HG03159 (cell line): ENCODE measurements around the gene TTC34.
"Not testable (repeated sequence)": the region's sequence is repeated elsewhere in the genome, so short reads cannot be mapped to it uniquely, and the experiment has no call there.

Experiments
- ATAC-seq: cut with Tn5 transposase; IDR thresholded peaks from one replicate; pipeline ENCODE4 v1.9.1; 2021; ENCODE audit warnings: mild to moderate bottlenecking, moderate library complexity; ENCODE audit not compliant: unreplicated experiment

Gene TTC34

GRCh38 chr1:2778220-2778592 lies 23.3 kb downstream of the TTC34 start:
- ATAC-seq: no peak

- no peak for ATAC-seq
Observed at GRCh38 chr1:2777424-2778219, 23.9 kb downstream of the TTC34 start.

- ATAC-seq: not testable (repeated sequence)
Observed at GRCh38 chr1:2775333-2775732, 26.2 kb downstream of the TTC34 start.

- not testable (repeated sequence) for ATAC-seq
Observed at GRCh38 chr1:2768052-2768451, 33.4 kb downstream of the TTC34 start.

- not testable (repeated sequence) for ATAC-seq
Observed at GRCh38 chr1:2759433-2759832, 42.1 kb downstream of the TTC34 start.

GRCh38 chr1:2757519-2757918 lies 44.0 kb downstream of the TTC34 start:
- ATAC-seq: not testable (repeated sequence)

- ATAC-seq: not testable (repeated sequence)
Observed at GRCh38 chr1:2755426-2755825, 46.1 kb downstream of the TTC34 start.

- ATAC-seq: not testable (repeated sequence)
Observed at GRCh38 chr1:2754597-2754996, 46.9 kb downstream of the TTC34 start.

GRCh38 chr1:2752503-2752902 lies 49.0 kb downstream of the TTC34 start:
- ATAC-seq: not testable (repeated sequence)

- ATAC-seq: not testable (repeated sequence)
Observed at GRCh38 chr1:2751866-2752265, 49.6 kb downstream of the TTC34 start.

- ATAC-seq: not testable (repeated sequence)
Observed at GRCh38 chr1:2750766-2751730, 50.4 kb downstream of the TTC34 start.

- ATAC-seq: not testable (repeated sequence)
Observed at GRCh38 chr1:2750041-2750680, 51.3 kb downstream of the TTC34 start.

GRCh38 chr1:2748626-2749025 lies 52.9 kb downstream of the TTC34 start:
- ATAC-seq: not testable (repeated sequence)

- ATAC-seq: not testable (repeated sequence)
Observed at GRCh38 chr1:2694796-2695195, 106.7 kb downstream of the TTC34 start.

- not testable (repeated sequence) for ATAC-seq
Observed at GRCh38 chr1:2690180-2690579, 111.3 kb downstream of the TTC34 start.

GRCh38 chr1:2688336-2688665 lies 113.2 kb downstream of the TTC34 start:
- not testable (repeated sequence) for ATAC-seq

GRCh38 chr1:2687638-2688335 lies 113.7 kb downstream of the TTC34 start:
- ATAC-seq: not testable (repeated sequence)

- not testable (repeated sequence) for ATAC-seq
Observed at GRCh38 chr1:2687174-2687591, 114.3 kb downstream of the TTC34 start.

- not testable (repeated sequence) for ATAC-seq
Observed at GRCh38 chr1:2686091-2686863, 115.2 kb downstream of the TTC34 start.

- not testable (repeated sequence) for ATAC-seq
Observed at GRCh38 chr1:2685671-2686070, 115.8 kb downstream of the TTC34 start.
